PC-3 (cell line): ENCODE data around the gene CDK7. TPM values are rescaled to one million over a fixed set of nuclear protein-coding genes. Genes with fewer than 3 reads are reported as not detected.

ENCODE experiments used
- ATAC-seq: fragments of 200-7000 bp; cut with Tn5 transposase; 2 replicates; pipeline ENCODE4 v1.9.1; 2020; ENCODE audit warnings: mild to moderate bottlenecking, moderate library complexity
- BruUV-seq: library from RNA; stranded (reverse); fragments of 400-500 nt; replicated peaks from 2 replicates; lab custom pipeline; 2021; lab: Mats Ljungman, UMichigan
- CTCF ChIA-PET: fragments of 300-600 bp; sonication (Branson Sonifier 250); formaldehyde crosslinking; loops from one replicate; lab custom pipeline; 2022; ENCODE audit warnings: antibody characterized with exemption; lab: Charles Lee
- POLR2A ChIA-PET: fragments of 300-600 bp; sonication (Branson Sonifier 250); formaldehyde crosslinking; loops from one replicate; lab custom pipeline; 2022; ENCODE audit warnings: antibody characterized with exemption; ENCODE audit not compliant: unreplicated experiment; lab: Charles Lee
- DNase-seq: peaks from one replicate; pipeline ENCODE4 v3.0.0-alpha.2; 2015
- H2AFZ ChIP-seq: fragments of 300-600 bp; sonication (generic); 2 replicates; pipeline ENCODE4 v1.6.0; 2016; ENCODE audit warnings: antibody characterized with exemption, low read length
- H3F3A ChIP-seq: fragments of 300-600 bp; sonication (generic); one replicate; pipeline ENCODE4 v1.6.0; 2017; ENCODE audit warnings: antibody characterized with exemption, low read length, control low read depth, mild to moderate bottlenecking; ENCODE audit not compliant: unreplicated experiment
- H3K27ac ChIP-seq: fragments of 300-600 bp; sonication (generic); 2 replicates; pipeline ENCODE4 v1.5.1; 2016; ENCODE audit warnings: mild to moderate bottlenecking, low read length
- H3K27me3 ChIP-seq: fragments of 300-600 bp; sonication (generic); 2 replicates; pipeline ENCODE4 v1.6.1; 2016; ENCODE audit warnings: low read length, mixed read lengths
- H3K36me3 ChIP-seq: fragments of 300-600 bp; sonication (generic); 2 replicates; pipeline ENCODE4 v1.6.1; 2016; ENCODE audit warnings: low read depth, mixed run types, low read length, mixed read lengths
- H3K4me1 ChIP-seq: fragments of 300-600 bp; sonication (generic); 2 replicates; pipeline ENCODE4 v1.5.1; 2016; ENCODE audit warnings: low read length; ENCODE audit not compliant: insufficient read depth
- H3K4me2 ChIP-seq: fragments of 300-600 bp; sonication (generic); 2 replicates; pipeline ENCODE4 v1.6.0; 2016; ENCODE audit warnings: low read length
- H3K4me3 ChIP-seq: fragments of 300-600 bp; sonication (generic); 2 replicates; pipeline ENCODE4 v1.5.1; 2016; ENCODE audit warnings: mild to moderate bottlenecking, low read length, mixed read lengths
- H3K79me2 ChIP-seq: fragments of 300-600 bp; sonication (generic); 2 replicates; pipeline ENCODE4 v1.6.1; 2017; ENCODE audit warnings: low read length, mixed read lengths
- H3K9ac ChIP-seq: fragments of 300-600 bp; sonication (generic); 2 replicates; pipeline ENCODE4 v1.6.0; 2016; ENCODE audit warnings: mild to moderate bottlenecking, low read length
- H3K9me2 ChIP-seq: fragments of 300-600 bp; sonication (generic); replicated peaks from 2 replicates; pipeline ENCODE4 v1.6.1; 2016; ENCODE audit warnings: mixed run types, low read length, mixed read lengths
- H3K9me3 ChIP-seq: fragments of 300-600 bp; sonication (generic); 2 replicates; pipeline ENCODE4 v1.6.1; 2016; ENCODE audit warnings: low read length, mixed read lengths
- H4K20me1 ChIP-seq: fragments of 300-600 bp; sonication (generic); 2 replicates; pipeline ENCODE4 v1.6.1; 2016; ENCODE audit warnings: low read length, mixed read lengths
- EZH2 ChIP-seq: fragments of 300-600 bp; sonication (generic); IDR thresholded peaks from one replicate; pipeline ENCODE4 v1.6.1; 2017; ENCODE audit warnings: antibody characterized with exemption, mild to moderate bottlenecking, low read length; ENCODE audit not compliant: unreplicated experiment
- EZH2phosphoT487 ChIP-seq: fragments of 300-600 bp; sonication (generic); IDR thresholded peaks from 2 replicates; pipeline ENCODE4 v1.6.1; 2018; ENCODE audit warnings: mild to moderate bottlenecking, antibody characterized with exemption, low read length, borderline replicate concordance
- intact Hi-C: fragments of 100-400 bp; cut with micrococcal nuclease; formaldehyde crosslinking; loops from 2 replicates; pipeline ENCODE4 v1.9.0; 2023
- total RNA-seq: library from RNA; depleted of rRNA; stranded (reverse); fragments of >200 nt; gene quantifications from 2 replicates; pipeline ENCODE4 v1.2.3, GENCODE V29; 2014
- TF ChIP-seq, protein P1 (sequence below): fragments of 300-600 bp; sonication (generic); conservative IDR thresholded peaks from 2 replicates; pipeline ENCODE4 v1.5.1; 2017; ENCODE audit warnings: antibody characterized with exemption, low read depth, mild to moderate bottlenecking, low read length

Gene CDK7
- total RNA-seq, 1 experiment from 2014 or later = 26.6 TPM

DNA sequence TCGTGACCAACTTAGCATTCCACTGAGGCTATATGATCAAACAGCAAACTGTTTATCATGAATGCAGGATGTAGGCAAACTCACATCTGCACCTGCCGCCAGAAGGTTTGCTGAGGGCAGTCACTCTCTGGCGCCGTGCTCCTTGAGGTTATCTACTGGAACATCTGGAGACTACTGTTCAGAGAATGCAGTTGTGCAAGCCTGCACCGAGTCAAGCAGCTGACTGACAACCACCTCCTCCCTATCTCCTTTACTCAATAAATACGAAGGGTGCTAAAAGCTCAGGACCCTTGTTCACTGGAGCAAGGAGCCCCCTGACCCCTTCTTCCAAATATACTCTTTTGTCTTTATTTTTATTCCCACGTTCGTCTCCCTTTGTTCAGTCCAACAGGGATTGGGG, 70.8 kb downstream of the CDK7 start:
- Histone ChIP-seq H3K27me3 (no peaks in the 10 kb centered on the region), H3K9ac (no peak overlapping the region), H3K4me2 (no peak overlapping the region), H3K9me2 (no peaks in the 10 kb centered on the region), H3K79me2 (no peaks in the 10 kb centered on the region), H3K36me3 (no peaks in the 10 kb centered on the region; the same call in 1 of the 2 replicates), H4K20me1 (no peaks in the 10 kb centered on the region), H3K27ac (no peak overlapping the region), H3K9me3 (no peaks in the 10 kb centered on the region), H2AFZ (no peak overlapping the region), H3K4me1 (no peaks in the 10 kb centered on the region), H3F3A (no peaks in the 10 kb centered on the region), H3K4me3 (no peak overlapping the region)
- intact Hi-C loops = no loop called here
- ChIA-PET POLR2A (no interaction called here), CTCF (no interaction called here)
- DNase-seq (no peak), ATAC-seq (no peak)
- TF ChIP-seq EZH2 (no peak), EZH2phosphoT487 (no peak)
- TF ChIP-seq, protein P1, sequence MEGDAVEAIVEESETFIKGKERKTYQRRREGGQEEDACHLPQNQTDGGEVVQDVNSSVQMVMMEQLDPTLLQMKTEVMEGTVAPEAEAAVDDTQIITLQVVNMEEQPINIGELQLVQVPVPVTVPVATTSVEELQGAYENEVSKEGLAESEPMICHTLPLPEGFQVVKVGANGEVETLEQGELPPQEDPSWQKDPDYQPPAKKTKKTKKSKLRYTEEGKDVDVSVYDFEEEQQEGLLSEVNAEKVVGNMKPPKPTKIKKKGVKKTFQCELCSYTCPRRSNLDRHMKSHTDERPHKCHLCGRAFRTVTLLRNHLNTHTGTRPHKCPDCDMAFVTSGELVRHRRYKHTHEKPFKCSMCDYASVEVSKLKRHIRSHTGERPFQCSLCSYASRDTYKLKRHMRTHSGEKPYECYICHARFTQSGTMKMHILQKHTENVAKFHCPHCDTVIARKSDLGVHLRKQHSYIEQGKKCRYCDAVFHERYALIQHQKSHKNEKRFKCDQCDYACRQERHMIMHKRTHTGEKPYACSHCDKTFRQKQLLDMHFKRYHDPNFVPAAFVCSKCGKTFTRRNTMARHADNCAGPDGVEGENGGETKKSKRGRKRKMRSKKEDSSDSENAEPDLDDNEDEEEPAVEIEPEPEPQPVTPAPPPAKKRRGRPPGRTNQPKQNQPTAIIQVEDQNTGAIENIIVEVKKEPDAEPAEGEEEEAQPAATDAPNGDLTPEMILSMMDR = no peak
- no TSS peak for BruUV-seq

DNA sequence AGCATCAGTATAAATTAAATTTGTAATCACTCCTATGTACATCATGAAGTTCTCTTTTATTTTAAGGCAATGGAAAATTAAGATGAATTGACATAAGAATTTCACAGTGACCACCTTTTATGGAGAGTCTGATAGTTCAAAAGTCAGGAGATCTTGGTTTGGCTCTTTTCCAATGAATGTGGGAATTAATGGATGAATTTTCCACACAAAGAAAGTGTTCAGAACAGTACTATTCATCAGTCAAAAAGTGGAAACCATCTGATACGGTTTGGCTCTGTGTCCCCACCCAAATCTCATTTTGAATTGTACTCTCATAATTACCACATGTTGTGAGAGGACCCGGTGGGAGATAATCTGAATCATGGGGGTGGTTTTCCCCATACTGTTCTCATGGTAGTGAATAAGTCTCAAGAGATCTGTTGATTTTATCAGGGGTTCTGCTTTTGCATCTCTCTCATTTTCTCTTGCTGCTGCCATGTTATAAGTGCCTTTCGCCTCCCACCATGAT, 73.4 kb downstream of the CDK7 start:
- ATAC-seq (no peak), DNase-seq (no peak)
- Histone ChIP-seq H3K9me3 (no peaks in the 10 kb centered on the region), H3F3A (no peaks in the 10 kb centered on the region), H3K27me3 (no peaks in the 10 kb centered on the region), H3K4me1 (no peaks in the 10 kb centered on the region), H3K27ac (no peak overlapping the region), H3K79me2 (no peaks in the 10 kb centered on the region), H3K36me3 (no peaks in the 10 kb centered on the region; the same call in 1 of the 2 replicates), H3K4me3 (no peak overlapping the region), H3K4me2 (no peak overlapping the region), H3K9ac (no peak overlapping the region), H2AFZ (no peak overlapping the region), H3K9me2 (no peaks in the 10 kb centered on the region), H4K20me1 (no peaks in the 10 kb centered on the region)
- intact Hi-C loops = no loop called here
- ChIA-PET CTCF (no interaction called here), POLR2A (no interaction called here)
- no TSS peak for BruUV-seq
- TF ChIP-seq EZH2phosphoT487 (no peak), EZH2 (no peak)
- TF ChIP-seq, protein P1 = no peak

DNA sequence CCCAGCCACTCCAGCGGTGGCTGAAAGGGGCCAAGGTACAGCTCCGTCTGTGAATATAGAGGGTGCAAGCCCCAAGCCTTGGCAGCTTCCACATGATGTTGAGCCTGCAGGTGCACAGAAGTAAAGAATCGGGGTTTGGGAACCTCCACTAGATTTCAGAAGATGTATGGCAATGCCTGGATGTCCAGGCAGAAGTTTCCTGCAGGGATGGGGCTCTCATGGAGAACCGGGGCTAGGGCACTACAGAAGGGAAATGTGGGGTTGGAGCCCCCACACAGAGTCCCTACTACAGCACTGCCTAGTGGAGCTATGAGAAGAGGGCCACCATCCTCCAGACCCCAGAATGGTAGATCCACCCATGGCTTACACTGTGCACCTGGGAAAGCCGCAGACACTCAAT, 74.7 kb downstream of the CDK7 start:
- H3K27me3 ChIP-seq = no peaks in the 10 kb centered on the region
- H3K9ac ChIP-seq = no peak overlapping the region
- H4K20me1 ChIP-seq = no peaks in the 10 kb centered on the region
- BruUV-seq = no TSS peak
- intact Hi-C loops = no loop called here
- ChIA-PET POLR2A (no interaction called here), CTCF (no interaction called here)
- H3K79me2 ChIP-seq = no peaks in the 10 kb centered on the region
- no peaks in the 10 kb centered on the region for H3F3A ChIP-seq
- H3K36me3 ChIP-seq = no peaks in the 10 kb centered on the region; the same call in 1 of the 2 replicates
- H3K4me1 ChIP-seq = no peaks in the 10 kb centered on the region
- DNase-seq (no peak), ATAC-seq (no peak)
- no peak overlapping the region for H3K4me2 ChIP-seq
- H3K4me3 ChIP-seq = no peak overlapping the region
- TF ChIP-seq, protein P1 = no peak
- TF ChIP-seq EZH2phosphoT487 (no peak), EZH2 (no peak)
- H3K9me2 ChIP-seq = no peaks in the 10 kb centered on the region
- no peaks in the 10 kb centered on the region for H3K9me3 ChIP-seq
- no peak overlapping the region for H3K27ac ChIP-seq
- no peak overlapping the region for H2AFZ ChIP-seq
